ENCODE results near the gene ALLC.
"Not testable (repeated sequence)": the region's sequence is repeated elsewhere in the genome, so short reads cannot be mapped to it uniquely, and the experiment has no call there.

ALLC gene

GRCh38 chr2:3657881-3658280, at the start of gene ALLC:
TSS of gene ALLC (plus strand) at chr2:3658200. CDS start at chr2:3671158, 12,958 bp downstream.
- DNase-seq (ENCODE audit: low read depth in 2 of 2), result no peak

- DNase-seq (ENCODE audit: low read depth in 2 of 2), result no peak
These were observed 49.4 kb upstream of the ALLC start for GRCh38 chr2:3608373-3609278.

- DNase-seq (ENCODE audit: low read depth in 2 of 2), result not testable (repeated sequence)
These were observed 48.7 kb upstream of the ALLC start for GRCh38 chr2:3609279-3609673.

GRCh38 chr2:3610415-3610814, 47.6 kb upstream of the ALLC start:
- DNase-seq (ENCODE audit: low read depth in 2 of 2), result no peak

GRCh38 chr2:3610881-3611505, 47.0 kb upstream of the ALLC start:
- DNase-seq (ENCODE audit: low read depth in 2 of 2), result no peak

- DNase-seq (ENCODE audit: low read depth in 2 of 2), result no peak
These were observed 46.4 kb upstream of the ALLC start for GRCh38 chr2:3611589-3611988.

GRCh38 chr2:3612639-3613523, 45.1 kb upstream of the ALLC start:
- no peak for DNase-seq (ENCODE audit: low read depth in 2 of 2)

GRCh38 chr2:3613524-3613905, 44.5 kb upstream of the ALLC start:
- DNase-seq (ENCODE audit: low read depth in 2 of 2), result no peak

- DNase-seq (ENCODE audit: low read depth in 2 of 2), result not testable (repeated sequence)
These were observed 43.3 kb upstream of the ALLC start for GRCh38 chr2:3614743-3615142.

- DNase-seq (ENCODE audit: low read depth in 2 of 2), result not testable (repeated sequence)
These were observed 42.3 kb upstream of the ALLC start for GRCh38 chr2:3615541-3616200.

GRCh38 chr2:3616435-3617197, 41.4 kb upstream of the ALLC start:
- not testable (repeated sequence) for DNase-seq (ENCODE audit: low read depth in 2 of 2)

- DNase-seq (ENCODE audit: low read depth in 2 of 2), result no peak
These were observed 40.7 kb upstream of the ALLC start for GRCh38 chr2:3617198-3617890.

- DNase-seq (ENCODE audit: low read depth in 2 of 2), result no peak
These were observed 39.6 kb upstream of the ALLC start for GRCh38 chr2:3618367-3618766.

GRCh38 chr2:3619033-3619432, 39.0 kb upstream of the ALLC start:
- DNase-seq (ENCODE audit: low read depth in 2 of 2), result no peak

- not testable (repeated sequence) for DNase-seq (ENCODE audit: low read depth in 2 of 2)
These were observed 38.3 kb upstream of the ALLC start for GRCh38 chr2:3619661-3620060.

- no peak for DNase-seq (ENCODE audit: low read depth in 2 of 2)
These were observed 37.2 kb upstream of the ALLC start for GRCh38 chr2:3620834-3621233.

- DNase-seq (ENCODE audit: low read depth in 2 of 2), result no peak
These were observed 35.0 kb upstream of the ALLC start for GRCh38 chr2:3622967-3623366.

GRCh38 chr2:3624059-3624794, 33.8 kb upstream of the ALLC start:
- DNase-seq (ENCODE audit: low read depth in 2 of 2), result no peak

- DNase-seq (ENCODE audit: low read depth in 2 of 2), result no peak
These were observed 32.8 kb upstream of the ALLC start for GRCh38 chr2:3625186-3625585.

Data from stimulated activated CD8-positive, alpha-beta memory T cell treated with anti-CD3 and anti-CD28 coated beads, Interleukin-7, amount 100 ng/mL, for 4 hours (primary cell).